Peyer's patch (tissue), 4 donors: ENCODE data around the gene AK6.

Source experiments
- POLR2A ChIP-seq, 2 donors: fragments of 450-650 bp; IDR thresholded peaks; one replicate each; pipeline ENCODE4 v1.5.1; 2017; ENCODE audit warnings: antibody characterized with exemption in 2 of 2, mild to moderate bottlenecking in 2 of 2, moderate library complexity in 2 of 2
- TF ChIP-seq, protein P1 (sequence below), 6 experiments: fragments of 450-650 bp in 4 of 6; fragments of 200-600 bp in 2 of 6; sonication (generic) in 1 of 6; IDR thresholded peaks; one replicate each; pipeline ENCODE4 v1.5.1; 2017 to 2019; ENCODE audit warnings: antibody characterized with exemption in 6 of 6, mild to moderate bottlenecking in 3 of 6, moderate library complexity in 1 of 6

DNA sequence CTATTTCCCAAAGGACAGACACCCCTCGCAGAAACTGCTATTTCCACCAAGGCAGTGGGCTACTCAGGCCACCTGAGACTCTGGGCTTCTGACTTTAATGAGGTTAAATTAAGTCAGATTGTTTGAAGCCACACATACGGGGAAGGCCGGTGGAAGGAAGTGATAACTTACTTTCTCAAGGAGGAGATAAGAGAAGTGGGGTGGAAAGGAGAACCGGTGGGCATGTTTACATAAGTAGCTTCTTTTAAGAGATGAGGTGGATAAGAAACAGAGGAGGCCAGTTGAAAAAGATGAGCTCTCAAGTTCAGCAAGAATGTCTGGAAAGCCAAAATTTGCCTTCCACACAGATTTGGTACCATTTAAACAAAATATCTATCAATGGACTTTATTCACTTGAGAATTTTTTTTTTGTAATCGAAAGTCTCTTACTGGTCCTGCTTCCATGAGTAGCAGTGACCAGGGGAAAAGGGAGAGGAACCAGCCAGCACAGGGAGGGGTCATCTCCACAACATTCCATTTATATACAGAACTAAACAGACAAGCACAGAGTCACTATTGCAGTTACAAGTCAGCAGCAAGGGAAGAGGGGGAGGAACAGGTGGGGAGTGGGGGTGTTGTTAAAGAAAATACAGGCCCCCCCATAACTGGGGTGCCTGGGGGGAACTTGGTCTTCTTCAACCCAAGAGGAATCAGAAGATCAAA is 56.7 kb downstream of the AK6 start:
- TF ChIP-seq, protein P1, sequence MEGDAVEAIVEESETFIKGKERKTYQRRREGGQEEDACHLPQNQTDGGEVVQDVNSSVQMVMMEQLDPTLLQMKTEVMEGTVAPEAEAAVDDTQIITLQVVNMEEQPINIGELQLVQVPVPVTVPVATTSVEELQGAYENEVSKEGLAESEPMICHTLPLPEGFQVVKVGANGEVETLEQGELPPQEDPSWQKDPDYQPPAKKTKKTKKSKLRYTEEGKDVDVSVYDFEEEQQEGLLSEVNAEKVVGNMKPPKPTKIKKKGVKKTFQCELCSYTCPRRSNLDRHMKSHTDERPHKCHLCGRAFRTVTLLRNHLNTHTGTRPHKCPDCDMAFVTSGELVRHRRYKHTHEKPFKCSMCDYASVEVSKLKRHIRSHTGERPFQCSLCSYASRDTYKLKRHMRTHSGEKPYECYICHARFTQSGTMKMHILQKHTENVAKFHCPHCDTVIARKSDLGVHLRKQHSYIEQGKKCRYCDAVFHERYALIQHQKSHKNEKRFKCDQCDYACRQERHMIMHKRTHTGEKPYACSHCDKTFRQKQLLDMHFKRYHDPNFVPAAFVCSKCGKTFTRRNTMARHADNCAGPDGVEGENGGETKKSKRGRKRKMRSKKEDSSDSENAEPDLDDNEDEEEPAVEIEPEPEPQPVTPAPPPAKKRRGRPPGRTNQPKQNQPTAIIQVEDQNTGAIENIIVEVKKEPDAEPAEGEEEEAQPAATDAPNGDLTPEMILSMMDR (IDR thresholded peaks at IDR 0.05): no peak
- TF ChIP-seq POLR2A (IDR thresholded peaks at IDR 0.05): no peak
